Esophagus (tissue), 2 donors: ENCODE results near the gene CYP2D6. TPM values are rescaled to one million over a fixed set of nuclear protein-coding genes. Genes with fewer than 3 reads are reported as not detected.
"Not testable (repeated sequence)": the region's sequence is repeated elsewhere in the genome, so short reads cannot be mapped to it uniquely, and the experiment has no call there.

Source experiments
- H3K27ac ChIP-seq, 2 donors: one replicate each; pipeline ENCODE4 v1.5.1; 2013; ENCODE audit warnings: low read depth in 2 of 2, mild to moderate bottlenecking in 2 of 2, inconsistent platforms in 1 of 2, low read length in 1 of 2, moderate library complexity in 1 of 2
- H3K27me3 ChIP-seq, 2 donors: one replicate each; pipeline ENCODE4 v1.6.1; 2013; ENCODE audit warnings: low read length in 2 of 2, control low read depth in 1 of 2, mild to moderate bottlenecking in 1 of 2; ENCODE audit not compliant: insufficient read depth in 2 of 2, control insufficient read depth in 1 of 2
- H3K36me3 ChIP-seq, 2 donors: one replicate each; pipeline ENCODE4 v1.6.1; 2013; ENCODE audit warnings: low read length in 1 of 2; ENCODE audit not compliant: control insufficient read depth in 2 of 2, insufficient read depth in 2 of 2
- H3K4me1 ChIP-seq, 2 donors: one replicate each; pipeline ENCODE4 v1.6.1; 2013; ENCODE audit warnings: low read length in 1 of 2; ENCODE audit not compliant: control insufficient read depth in 2 of 2, insufficient read depth in 2 of 2
- H3K4me3 ChIP-seq, 2 donors: one replicate each; pipeline ENCODE4 v1.5.1; 2013; ENCODE audit warnings: low read length in 2 of 2, mild to moderate bottlenecking in 2 of 2, low read depth in 1 of 2, moderate library complexity in 1 of 2
- H3K9me3 ChIP-seq, 2 donors: one replicate each; pipeline ENCODE4 v1.6.1; 2013; ENCODE audit warnings: mild to moderate bottlenecking in 2 of 2, low read depth in 1 of 2, low read length in 1 of 2, moderate library complexity in 1 of 2; ENCODE audit not compliant: control insufficient read depth in 2 of 2, insufficient read depth in 1 of 2
- WGBS, 2 donors: extraction: QIAGEN DNeasy Blood & Tissue Kit; methylation state at CpG; one replicate each; pipeline ENCODE4 v1.1.7; 2013; 5-methylcytosine and 5-hydroxymethylcytosine counted together
- polyA plus RNA-seq, 2 donors: library from polyadenylated mRNA; stranded (reverse); fragments of 200-250 nt; gene quantifications; one replicate each; pipeline ENCODE4 v1.2.3, GENCODE V29; 2013
- donor health status: healthy with polysubstance abuse.
- donor health status: Bipolar disorder and iron deficiency.

The CYP2D6 gene
- polyA plus RNA-seq, 2 donors: 1.2 to 6.3 TPM

DNA sequence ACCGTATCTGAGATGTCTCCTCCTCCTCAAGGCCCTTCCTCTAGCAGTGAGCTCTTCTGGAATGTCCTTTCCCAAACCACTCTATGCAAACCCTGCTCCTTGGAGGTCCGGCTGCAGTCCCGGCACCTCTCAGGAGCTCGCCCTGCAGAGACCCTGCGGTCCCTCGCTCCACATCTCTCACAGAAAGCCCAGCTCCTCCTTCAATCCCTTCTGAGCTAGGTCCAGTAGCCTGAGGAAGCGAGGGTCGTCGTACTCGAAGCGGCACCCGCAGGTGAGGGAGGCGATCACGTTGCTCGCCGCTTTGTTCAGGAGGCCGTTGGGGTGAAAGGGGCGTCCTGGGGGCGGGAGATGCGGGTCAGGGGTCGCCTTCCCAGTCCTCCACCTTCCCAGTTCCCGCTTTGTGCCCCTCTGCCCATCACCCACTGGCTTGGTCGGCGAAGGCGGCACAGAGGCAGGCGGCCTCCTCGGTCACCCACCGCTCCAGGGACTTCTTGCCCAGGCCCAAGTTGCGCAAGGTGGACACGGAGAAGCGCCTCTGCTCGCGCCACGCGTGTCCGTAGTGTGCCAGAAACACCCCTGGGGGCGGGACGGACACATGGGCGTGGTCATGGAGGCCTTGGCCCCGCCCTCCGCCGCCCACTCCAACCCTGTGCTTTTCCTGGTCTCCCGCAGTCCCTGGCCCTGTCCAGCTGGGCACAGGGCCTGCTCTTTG lies 21.5 kb upstream of the CYP2D6 start:
- H3K4me1 ChIP-seq: peaks cover 0 to 15% of the 10 kb centered on the region in 2 donors
- no peaks in the 10 kb centered on the region for H3K9me3 ChIP-seq
- H3K27me3 ChIP-seq: no peaks in the 10 kb centered on the region
- H3K36me3 ChIP-seq: peaks cover 0 to 17% of the 10 kb centered on the region in 2 donors
- H3K4me3 ChIP-seq: no peak overlapping the region
- 80 to 85% methylated on average over 35 to 43 of the region's 43 CpGs for WGBS, 2 donors
- H3K27ac ChIP-seq: no peak overlapping the region

DNA sequence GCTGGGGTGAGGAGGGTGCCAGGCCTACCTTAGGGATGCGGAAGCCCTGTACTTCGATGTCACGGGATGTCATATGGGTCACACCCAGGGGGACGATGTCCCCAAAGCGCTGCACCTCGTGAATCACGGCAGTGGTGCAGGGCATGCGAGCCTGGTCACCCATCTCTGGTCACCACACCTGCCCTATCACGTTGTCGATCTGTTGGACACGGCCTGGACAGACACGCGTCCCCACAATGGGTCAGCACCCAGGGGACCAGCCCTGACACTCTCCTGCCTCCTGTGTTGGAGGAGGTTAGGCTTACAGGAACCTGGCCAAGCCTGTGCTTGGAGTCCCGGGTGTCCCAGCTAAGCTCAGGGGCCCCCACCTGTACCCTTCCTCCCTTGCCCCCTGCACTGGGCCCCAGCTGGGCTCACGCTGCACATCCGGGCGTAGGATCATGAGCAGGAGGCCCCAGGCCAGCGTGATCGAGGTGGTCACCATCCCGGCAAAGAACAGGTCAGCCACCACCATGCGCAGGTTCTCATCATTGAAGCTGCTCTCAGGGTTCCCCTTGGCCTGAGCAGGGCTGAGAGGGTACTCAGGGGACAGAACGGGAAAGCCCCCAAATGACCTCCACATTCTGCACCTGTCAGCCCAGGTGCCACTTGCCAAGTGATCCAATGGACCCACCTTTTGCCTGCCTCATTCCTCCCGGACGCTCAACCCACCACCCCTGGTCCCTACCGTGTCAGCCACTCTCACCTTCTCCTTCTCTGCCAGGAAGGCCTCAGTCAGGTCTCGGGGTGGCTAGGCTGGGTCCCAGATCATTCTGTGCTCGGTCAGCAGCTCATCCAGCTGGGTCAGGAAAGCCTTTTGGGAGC lies 20.3 kb upstream of the CYP2D6 start:
- H3K4me1 ChIP-seq: peaks cover 0 to 7% of the 10 kb centered on the region in 2 donors
- no peak overlapping the region for H3K4me3 ChIP-seq
- 92 to 93% methylated on average over 27 of the region's 27 CpGs for WGBS, 2 donors
- H3K36me3 ChIP-seq: peaks cover 0 to 15% of the 10 kb centered on the region in 2 donors
- no peak overlapping the region for H3K27ac ChIP-seq
- H3K27me3 ChIP-seq: no peaks in the 10 kb centered on the region
- no peaks in the 10 kb centered on the region for H3K9me3 ChIP-seq

GRCh38 chr22:42149798-42150197 lies 19.2 kb upstream of the CYP2D6 start:
- WGBS, 2 donors: 90 to 99% methylated on average over 8 to 15 of the region's 16 CpGs
- not testable (repeated sequence) for H3K4me1 ChIP-seq, H3K27me3 ChIP-seq, H3K36me3 ChIP-seq, H3K27ac ChIP-seq, H3K9me3 ChIP-seq, H3K4me3 ChIP-seq

- WGBS, 2 donors: 65 to 66% methylated on average over 6 of the region's 6 CpGs
These were observed 14.6 kb upstream of the CYP2D6 start for GRCh38 chr22:42145175-42145574.

DNA sequence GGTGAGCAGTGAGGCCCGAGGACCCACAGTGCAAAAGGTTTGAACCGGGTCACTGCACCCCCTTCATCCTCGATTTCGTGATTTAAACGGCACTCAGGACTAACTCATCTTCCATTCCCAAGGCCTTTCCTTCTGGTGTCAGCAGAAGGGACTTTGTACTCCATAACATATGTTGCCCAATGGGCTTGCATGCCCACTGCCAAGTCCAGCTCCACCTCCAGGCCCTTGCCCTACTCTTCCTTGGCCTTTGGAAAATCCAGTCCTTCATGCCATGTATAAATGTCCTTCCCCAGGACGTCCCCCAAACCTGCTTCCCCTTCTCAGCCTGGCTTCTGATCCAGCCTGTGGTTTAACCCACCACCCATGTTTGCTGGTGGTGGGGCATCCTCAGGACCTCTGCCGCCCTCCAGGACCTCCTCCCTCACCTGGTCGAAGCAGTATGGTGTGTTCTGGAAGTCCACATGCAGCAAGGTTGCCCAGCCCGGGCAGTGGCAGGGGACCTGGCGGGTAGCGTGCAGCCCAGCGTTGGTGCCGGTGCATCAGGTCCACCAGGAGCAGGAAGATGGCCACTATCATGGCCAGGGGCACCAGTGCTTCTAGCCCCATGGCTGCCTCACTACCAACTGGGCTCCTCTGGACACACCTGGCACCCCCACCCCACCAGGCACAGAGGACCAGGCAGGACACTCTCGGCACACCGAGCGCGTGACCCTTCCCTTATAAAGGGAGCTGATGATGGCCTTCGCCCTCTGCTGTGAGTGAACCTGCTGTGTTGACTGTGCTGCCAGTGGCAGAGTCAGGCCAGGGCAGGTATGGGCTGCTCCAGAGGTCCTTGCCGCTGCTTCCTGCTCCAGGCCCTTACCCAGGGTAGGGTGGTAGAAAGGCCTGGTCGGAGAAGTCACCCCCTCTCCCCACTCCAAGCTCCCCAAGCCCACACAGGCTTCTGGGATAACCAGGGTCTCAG lies 13.5 kb upstream of the CYP2D6 start:
- 90 to 92% methylated on average over 14 to 15 of the region's 20 CpGs for WGBS, 2 donors
- H3K27ac ChIP-seq, H3K4me3 ChIP-seq, H3K9me3 ChIP-seq, H3K27me3 ChIP-seq, H3K4me1 ChIP-seq: not testable (repeated sequence)
- peaks cover 0 to 13% of the 10 kb centered on the region in 2 donors for H3K36me3 ChIP-seq

More at GRCh38 chr22:42145175-42145574, 14.6 kb upstream of the CYP2D6 start:
- no peak overlapping the region for H3K27ac ChIP-seq
- H3K27me3 ChIP-seq: no peaks in the 10 kb centered on the region
- no peaks in the 10 kb centered on the region for H3K4me1 ChIP-seq
- no peak overlapping the region for H3K4me3 ChIP-seq
- no peaks in the 10 kb centered on the region for H3K9me3 ChIP-seq
- H3K36me3 ChIP-seq: peaks cover 0 to 10% of the 10 kb centered on the region in 2 donors

DNA sequence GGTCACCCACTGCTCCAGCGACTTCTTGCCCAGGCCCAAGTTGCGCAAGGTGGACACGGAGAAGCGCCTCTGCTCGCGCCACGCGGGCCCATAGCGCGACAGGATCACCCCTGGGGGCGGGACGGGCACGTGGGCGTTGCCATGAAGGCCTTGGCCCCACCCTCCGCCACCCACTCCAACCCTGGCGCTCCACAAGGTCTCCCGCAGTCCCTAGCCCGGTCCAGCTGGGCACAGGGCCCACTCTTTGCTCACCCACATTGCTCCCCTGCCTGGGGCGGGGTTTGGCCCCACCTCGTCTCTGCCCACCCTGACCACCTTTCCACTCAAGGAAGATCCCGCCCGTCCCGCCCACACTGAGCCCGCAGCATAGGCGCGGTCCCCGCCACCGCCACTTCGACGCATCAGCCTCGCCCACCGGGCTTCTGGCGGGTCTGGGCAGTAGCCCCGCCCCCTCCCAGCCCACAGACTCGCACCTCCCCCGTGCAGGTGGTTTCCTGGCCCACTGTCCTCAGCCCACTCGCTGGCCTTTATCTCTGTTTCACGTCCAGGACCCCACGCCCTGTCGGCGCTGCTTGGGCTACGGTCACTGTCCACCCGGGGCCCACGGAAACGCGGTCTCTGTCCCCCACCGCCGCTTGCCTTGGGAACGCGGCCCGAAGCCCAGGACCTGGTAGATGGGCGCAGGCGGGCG lies 12.3 kb upstream of the CYP2D6 start:
- peaks cover 0 to 12% of the 10 kb centered on the region in 2 donors for H3K36me3 ChIP-seq
- 93 to 95% methylated on average over 53 to 54 of the region's 54 CpGs for WGBS, 2 donors
- H3K4me1 ChIP-seq: no peaks in the 10 kb centered on the region
- no peak overlapping the region for H3K4me3 ChIP-seq
- H3K27me3 ChIP-seq: no peaks in the 10 kb centered on the region
- no peaks in the 10 kb centered on the region for H3K9me3 ChIP-seq
- no peak overlapping the region for H3K27ac ChIP-seq

GRCh38 chr22:42141307-42142057 lies 10.9 kb upstream of the CYP2D6 start:
- not testable (repeated sequence) for H3K27me3 ChIP-seq, H3K27ac ChIP-seq, H3K9me3 ChIP-seq, H3K4me3 ChIP-seq, H3K4me1 ChIP-seq
- WGBS, 2 donors: 86 to 93% methylated on average over 22 to 24 of the region's 24 CpGs
- peaks cover 0 to 12% of the 10 kb centered on the region in 2 donors for H3K36me3 ChIP-seq

DNA sequence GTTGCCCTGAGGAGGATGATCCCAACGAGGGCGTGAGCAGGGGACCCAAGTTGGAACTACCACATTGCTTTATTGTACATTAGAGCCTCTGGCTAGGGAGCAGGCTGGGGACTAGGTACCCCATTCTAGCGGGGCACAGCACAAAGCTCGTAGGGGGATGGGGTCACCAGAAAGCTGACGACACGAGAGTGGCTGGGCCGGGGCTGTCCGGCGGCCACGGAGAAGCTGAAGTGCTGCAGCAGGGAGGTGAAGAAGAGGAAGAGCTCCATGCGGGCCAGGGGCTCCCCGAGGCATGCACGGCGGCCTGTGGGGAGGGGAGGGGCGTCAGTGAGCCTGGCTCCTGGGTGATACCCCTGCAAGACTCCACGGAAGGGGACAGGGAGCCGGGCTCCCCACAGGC lies 9.5 kb upstream of the CYP2D6 start:
- not testable (repeated sequence) for H3K27ac ChIP-seq, H3K9me3 ChIP-seq, H3K27me3 ChIP-seq, H3K4me3 ChIP-seq, H3K4me1 ChIP-seq
- H3K36me3 ChIP-seq: peaks cover 0 to 12% of the 10 kb centered on the region in 2 donors
- WGBS, 2 donors: 97% methylated on average over 8 to 14 of the region's 17 CpGs
